Measurements from ENCODE around the gene USP15. TPM values are rescaled to one million over a fixed set of nuclear protein-coding genes. Genes with fewer than 3 reads are reported as not detected.
"Not testable (repeated sequence)": the region's sequence is repeated elsewhere in the genome, so short reads cannot be mapped to it uniquely, and the experiment has no call there.

USP15 gene
- polyA plus RNA-seq, 3 donors: 19.2 to 27.7 (median 26.4) TPM

DNA sequence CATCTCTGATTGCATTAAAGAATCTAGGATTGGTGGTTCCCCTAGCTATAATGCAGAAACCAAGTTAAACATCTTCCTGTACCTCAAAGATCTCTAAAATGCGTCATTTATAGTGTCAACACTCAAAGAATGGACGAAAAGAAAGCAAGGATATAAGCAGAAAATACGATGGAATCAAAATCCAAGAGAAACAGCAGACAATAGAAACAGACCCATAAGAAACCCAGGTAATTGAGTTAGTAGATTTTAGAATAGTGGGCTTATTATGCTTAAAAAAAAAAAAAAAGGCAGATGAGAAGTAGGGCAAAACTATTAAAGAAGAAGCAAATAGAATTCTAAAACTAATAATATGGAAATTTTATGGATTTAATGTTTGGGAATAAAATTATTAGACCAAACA is 44.4 kb downstream of the USP15 start:
- WGBS, 3 donors: 97 to 100% (median 99%) methylated on average over 3 of the region's 3 CpGs
- no peak overlapping the region for H3K27ac ChIP-seq (ENCODE audit: low read depth, low read length)

DNA sequence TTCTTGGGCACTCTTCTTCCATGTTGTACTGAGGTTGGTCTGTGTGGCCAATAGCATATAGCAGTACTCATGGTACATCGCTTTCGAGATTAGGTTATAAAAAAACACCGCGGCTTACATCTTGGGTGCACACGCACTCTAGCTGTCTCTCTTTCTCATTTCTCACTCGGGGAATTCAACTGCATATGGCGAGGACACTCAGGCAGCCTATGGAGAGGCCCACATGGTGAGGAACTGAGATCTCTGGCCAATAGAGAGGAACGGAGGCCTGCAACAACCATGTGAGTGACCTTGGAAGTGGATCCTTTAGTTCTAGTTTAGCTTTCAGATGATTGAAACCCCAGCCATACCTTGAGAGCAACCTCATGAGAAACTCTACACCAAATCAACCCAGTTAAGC is 45.6 kb downstream of the USP15 start:
- WGBS, 3 donors: 98 to 99% (median 98%) methylated on average over 8 of the region's 8 CpGs
- no peak overlapping the region for H3K27ac ChIP-seq (ENCODE audit: low read depth, low read length)

DNA sequence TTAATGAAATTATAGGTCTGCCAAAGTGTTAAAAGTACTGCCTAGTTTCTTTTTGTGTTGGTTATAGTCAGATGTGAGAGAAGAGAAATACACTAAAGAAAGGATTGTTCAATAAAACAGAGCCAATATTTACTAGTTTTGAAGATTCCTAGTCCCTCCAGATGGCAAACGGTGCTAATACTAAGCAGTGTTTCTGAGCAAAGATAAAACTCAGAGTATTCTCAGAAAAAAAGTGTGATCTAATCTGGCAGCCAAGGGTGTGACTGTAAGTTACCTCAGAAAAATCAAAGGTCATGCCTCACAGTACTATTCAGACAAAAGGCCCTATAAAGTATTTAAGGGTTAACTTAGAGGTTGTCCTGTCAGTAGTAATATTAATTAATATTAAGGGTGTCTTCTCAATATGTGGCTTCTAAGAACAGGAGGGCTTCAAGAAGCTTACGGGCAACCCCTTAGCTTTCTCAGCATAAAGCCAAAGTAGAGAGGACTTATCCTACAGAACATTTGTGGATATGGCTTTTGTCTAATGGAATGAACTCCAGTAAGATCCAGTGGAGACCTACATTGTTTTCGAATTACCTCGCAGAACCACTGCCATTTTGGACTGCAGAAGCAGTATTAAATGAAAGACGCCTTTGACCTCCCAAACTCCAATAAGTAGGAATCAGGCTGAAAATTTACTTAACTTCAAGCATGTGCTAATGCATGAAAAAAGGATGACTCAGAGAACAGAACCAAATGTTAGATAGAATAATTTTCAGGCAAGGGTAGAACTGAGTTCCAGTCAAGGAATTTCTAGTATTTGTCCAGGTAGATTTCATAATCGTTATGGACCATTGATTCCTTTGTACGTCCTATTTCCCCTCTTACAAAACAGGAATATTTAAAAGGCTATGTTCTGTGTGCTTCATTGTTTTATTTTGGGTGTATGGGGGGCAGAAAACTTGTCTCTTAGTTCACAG is 46.6 kb downstream of the USP15 start:
- 94 to 97% (median 94%) methylated on average over 7 of the region's 7 CpGs for WGBS, 3 donors
- H3K27ac ChIP-seq (ENCODE audit: low read depth, low read length): no peak overlapping the region

DNA sequence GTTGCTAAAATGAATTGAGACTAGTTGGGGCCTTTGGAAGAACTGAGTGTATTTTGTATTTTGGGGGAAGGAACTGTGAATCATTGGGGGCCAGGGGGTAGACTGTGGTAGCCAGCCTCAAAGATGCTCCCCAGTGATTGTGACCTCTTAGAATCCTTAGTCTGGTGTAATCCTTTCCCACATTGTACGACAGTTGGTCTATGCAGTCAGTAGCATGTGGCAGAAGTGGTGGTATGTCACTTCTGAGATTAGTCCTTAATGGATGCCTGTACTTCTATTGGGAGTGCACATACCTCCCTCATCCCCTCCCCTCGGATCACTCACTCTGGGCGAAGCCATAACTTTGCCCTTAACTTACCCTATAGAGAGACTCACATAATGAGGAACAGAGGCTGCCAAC is 48.0 kb downstream of the USP15 start:
- no peak overlapping the region for H3K27ac ChIP-seq (ENCODE audit: low read depth, low read length)
- 91 to 99% (median 97%) methylated on average over 3 of the region's 3 CpGs for WGBS, 3 donors

DNA sequence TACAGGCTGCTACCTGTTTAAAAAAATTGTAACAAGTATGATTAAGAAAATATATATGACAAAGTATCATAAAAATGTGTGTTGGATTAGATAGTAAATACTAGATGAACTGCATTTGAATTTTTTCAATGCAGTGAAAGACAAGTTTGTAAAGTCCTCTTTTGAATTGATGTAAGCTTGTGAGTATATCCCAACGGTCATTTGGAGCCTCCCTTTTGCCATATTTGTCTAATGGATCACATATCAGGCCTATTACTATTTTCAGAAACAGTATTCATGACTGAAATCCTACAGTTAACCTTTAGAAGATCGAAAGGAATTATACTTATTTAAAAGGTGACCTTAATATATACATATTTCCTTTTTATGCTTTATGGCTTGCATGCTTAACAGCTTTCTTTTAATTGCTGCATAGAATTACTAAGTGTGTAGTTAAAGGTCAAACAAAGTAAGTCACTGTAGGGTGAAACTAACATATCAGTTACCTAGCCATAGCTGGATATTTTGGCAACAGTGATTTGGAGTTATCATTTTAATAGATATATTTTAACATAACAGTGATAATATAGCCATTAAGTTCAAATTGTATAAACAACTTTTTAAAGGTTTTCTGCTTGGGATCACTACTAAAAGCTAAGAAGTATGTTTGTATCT is 53.6 kb downstream of the USP15 start:
- 57 to 83% (median 75%) methylated on average over 2 of the region's 2 CpGs for WGBS, 3 donors
- H3K27ac ChIP-seq (ENCODE audit: low read depth, low read length): no peak overlapping the region

DNA sequence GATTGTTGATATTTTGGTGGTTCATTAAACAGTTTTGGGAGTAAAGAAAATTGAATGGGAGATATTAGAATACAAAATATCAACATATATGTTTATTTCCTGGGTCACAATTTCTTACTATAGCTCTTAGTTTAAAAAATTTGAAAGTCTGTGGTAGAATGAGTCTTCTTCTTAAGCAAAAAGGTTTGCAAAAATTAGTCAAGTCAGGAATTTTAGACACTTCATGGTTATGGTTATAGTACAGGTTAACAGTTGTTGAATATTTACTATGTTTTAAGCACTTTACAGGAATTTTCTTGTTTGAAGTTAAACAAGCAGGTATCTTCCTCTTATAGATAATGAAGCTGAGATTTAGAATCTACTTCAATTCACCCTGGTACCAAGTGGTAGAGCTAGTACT is 56.8 kb downstream of the USP15 start:
- H3K27ac ChIP-seq (ENCODE audit: low read depth, low read length): no peak overlapping the region

DNA sequence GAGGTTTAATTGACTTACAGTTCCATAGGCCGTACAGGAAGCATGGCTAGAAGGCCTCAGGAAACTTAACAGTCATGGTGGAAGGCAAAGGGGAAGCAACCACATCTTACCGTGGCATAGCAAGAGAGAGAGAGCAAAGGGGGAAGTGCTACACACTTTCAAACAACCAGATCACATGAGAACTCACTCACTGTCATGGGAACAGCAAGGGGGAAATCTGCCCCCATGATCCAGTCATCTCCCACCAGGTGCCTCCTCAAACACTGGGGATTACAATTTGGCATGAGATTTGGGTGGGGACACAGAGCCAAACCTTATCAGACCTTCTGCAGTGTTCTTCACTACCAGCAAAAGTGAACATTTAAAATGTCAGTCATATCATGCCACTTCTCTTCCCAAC is 58.9 kb downstream of the USP15 start:
- WGBS, 3 donors: 60 to 92% (median 71%) methylated on average over 2 of the region's 2 CpGs
- H3K27ac ChIP-seq (ENCODE audit: low read depth, low read length): no peak overlapping the region

DNA sequence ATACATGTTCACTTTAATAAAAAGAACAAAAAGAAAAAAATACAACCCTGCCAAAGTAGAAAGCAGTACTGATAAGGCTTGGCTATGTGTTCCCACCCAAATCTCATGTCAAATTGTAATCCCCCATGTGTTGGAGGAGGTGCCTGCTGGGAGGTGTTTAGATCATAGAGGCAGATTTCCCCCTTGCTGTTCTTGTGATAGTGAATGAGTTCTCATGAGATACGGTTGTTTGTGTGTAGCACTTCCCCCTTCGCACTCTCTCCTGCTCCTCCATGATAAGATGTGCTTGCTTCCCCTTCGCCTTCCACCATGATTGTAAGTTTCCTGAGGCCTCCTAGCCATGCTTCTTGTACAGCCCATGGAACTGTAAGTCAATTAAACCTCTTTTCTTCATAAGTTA is 59.9 kb downstream of the USP15 start:
- H3K27ac ChIP-seq (ENCODE audit: low read depth, low read length): no peak overlapping the region
- WGBS, 3 donors: 84 to 97% (median 92%) methylated on average over 3 of the region's 3 CpGs

DNA sequence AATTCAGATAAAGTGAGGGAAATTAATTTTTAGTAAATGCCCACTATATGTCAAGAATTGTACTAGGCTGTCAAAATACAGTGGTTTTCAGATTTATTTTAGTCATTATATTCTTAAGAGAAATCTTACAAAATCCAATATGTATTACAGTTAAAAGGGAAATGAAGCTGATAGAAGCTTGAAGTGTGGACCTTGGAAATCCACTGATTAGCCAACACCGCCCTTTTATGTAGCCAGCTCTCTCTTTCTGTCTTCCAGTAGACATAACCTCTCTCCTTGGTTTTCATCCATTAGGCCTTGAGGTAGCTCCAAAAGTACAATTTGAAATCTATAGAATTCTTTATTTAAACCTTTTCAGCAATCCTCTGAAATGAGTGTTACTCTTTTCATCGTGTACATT is 63.2 kb downstream of the USP15 start:
- 97 to 98% (median 97%) methylated on average over 2 of the region's 2 CpGs for WGBS, 3 donors
- no peak overlapping the region for H3K27ac ChIP-seq (ENCODE audit: low read depth, low read length)

DNA sequence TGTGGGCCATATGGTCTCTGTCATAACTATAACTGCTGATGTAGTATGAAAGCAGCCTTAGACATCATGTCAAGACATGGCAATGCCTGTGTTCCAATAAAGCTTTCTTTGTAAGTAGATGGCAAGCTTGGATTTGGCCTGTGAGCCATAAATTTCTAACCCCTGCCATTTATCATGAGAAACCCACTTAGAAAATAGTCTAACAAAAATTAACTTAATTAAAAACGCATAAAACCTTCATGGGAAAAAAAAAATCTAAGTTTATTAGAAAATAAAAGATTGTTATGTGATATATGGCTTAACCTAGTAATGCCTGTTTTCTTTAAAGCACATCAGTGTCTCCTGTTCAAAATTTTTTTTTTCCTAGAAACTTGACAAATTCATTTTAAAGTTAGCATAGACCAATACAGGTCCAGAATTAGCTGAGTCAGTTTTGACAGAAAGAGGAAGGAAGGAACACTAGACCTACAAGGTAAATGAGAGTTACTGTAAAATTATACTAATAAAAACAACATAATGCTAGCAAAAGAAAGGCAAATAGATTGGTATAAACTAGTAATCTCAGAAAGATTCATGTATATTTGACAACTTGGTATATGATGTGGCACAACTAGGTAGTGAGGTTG is 68.2 kb downstream of the USP15 start:
- WGBS, 3 donors: 72 to 93% (median 81%) methylated on average over 1 of the region's 1 CpG

DNA sequence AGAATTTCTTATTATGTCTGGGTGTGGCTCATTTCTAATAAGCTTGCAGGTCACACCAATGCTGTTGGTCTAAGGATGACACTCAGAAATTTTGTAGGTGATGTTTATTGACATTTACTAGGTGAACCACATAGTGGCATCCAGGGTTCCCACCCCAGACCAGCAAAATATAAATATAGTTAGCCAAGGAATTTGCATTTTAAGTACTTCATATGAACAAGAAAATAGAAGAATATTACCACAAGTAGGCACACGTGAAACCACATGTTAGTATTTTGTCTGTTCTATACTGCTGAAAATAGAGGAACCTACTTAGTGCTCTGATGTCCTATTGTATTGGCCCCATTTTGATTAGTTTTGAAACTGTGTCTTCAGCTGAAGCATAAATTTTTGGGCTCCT is 71.1 kb downstream of the USP15 start:
- 67 to 88% (median 73%) methylated on average over 1 of the region's 1 CpG for WGBS, 3 donors
- no peak overlapping the region for H3K27ac ChIP-seq (ENCODE audit: low read depth, low read length)

More for the DNA sequence above, 68.2 kb downstream of the USP15 start:
- no peak overlapping the region for H3K27ac ChIP-seq (ENCODE audit: low read depth, low read length)

DNA sequence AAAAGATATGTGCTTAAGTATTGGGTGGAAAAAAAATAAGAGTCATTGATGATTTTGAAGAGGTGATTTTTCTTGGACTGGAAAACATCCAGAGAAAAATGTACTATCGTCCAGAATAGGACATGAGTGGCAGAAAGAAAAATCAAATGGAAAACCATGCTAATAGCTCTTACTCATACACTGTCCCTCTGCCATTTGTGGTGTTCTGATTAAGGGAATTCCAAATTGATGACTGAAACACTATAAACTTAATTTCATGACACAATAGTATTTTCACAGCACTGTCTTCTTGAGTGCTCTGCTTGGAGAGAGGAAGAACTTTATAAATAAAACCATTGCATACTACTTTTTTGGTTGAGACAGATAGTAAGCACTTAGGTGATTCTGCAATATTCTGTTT is 72.4 kb downstream of the USP15 start:
- no peak overlapping the region for H3K27ac ChIP-seq (ENCODE audit: low read depth, low read length)
- WGBS, 3 donors: 61 to 84% (median 74%) methylated on average over 1 of the region's 1 CpG

DNA sequence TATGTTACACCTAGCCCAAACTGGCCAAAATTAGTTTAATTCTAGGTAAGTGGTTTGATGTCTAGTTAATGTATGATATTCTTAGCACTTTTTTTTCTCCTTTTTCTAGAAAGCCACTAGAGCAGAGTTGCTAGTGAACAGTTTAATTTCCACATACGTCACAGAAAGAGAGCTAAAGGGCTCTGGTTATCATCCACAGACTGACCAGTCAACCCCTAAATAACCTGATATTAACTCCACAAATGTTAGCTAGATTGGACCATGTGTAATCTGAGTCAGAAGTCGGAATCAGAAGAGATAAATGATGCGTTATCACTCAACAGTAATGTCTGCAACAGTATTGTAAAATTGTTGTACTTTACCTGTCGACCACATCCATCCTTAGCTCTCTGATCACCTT is 74.9 kb downstream of the USP15 start:
- WGBS, 3 donors: 90 to 97% (median 93%) methylated on average over 4 of the region's 4 CpGs
- no peak overlapping the region for H3K27ac ChIP-seq (ENCODE audit: low read depth, low read length)

DNA sequence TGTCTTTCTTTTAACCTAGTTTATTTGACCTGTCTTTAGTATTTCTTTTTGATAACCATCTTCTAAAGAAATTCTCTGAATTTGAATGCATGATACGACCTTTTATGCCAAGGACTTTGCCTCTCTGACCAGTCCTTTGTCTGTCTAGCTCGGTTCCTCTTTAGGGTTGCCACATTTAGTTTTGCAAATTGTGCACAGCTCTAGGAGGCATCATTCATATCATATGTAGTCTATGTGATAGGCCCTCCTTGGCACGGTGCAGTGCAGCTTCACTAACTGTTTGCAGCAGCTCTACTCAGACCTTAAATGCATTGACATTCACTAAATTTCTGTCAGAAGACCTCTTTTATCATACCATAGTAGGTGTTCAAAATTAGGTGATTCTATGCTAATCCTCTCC is 75.6 kb downstream of the USP15 start:
- no peak overlapping the region for H3K27ac ChIP-seq (ENCODE audit: low read depth, low read length)
- 59 to 92% (median 74%) methylated on average over 3 of the region's 3 CpGs for WGBS, 3 donors

DNA sequence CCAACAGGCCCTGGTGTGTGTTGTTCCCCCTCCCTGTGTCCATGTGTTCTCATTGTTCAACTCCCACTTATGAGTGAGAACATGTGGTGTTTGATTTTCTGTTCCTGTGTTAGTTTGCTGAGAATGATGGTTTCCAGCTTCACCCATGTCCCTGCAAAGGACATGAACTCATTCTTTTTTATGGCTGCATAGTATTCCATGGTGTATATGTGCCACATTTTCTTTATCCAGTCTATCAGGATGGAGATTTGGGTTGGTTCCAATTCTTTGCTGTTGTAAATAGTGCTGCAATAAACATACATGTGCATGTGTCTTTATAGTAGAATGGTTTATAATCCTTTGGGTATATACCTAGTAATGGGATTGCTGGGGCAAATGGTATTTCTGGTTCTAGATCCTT is 77.4 kb downstream of the USP15 start:
- H3K27ac ChIP-seq (ENCODE audit: low read depth, low read length): not testable (repeated sequence)

DNA sequence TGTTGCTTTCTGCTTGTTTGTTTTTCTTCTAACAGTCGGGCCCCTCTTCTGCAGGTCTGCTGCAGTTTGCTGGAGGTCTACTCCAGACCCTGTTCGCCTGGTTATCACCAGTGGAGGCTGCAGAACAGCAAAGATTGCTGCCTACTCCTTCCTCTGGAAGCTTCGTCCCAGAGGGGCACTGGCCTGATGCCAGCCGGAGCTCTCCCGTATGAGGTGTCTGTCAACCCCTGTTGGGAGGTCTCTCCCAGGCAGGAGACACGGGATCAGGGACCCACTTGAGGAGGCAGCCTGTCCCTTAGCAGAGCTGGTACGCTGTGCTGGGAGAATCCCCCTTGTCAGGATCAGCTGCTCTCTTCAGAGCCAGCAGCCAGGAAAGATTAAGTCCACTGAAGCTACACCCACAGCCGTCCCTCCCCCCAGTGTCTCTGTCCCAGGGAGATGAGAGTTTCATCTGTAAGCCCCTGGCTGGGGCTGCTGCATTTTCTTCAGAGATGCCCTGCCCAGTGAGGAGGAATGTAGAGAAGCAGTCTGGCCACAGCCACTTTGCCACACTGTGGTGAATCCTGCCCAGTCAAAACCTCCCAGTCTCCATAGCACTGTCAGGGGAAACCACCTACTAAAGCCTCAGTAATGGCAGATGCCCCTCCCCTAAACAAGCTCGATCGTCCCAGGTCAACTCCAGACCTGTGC is 82.6 kb downstream of the USP15 start:
- H3K27ac ChIP-seq (ENCODE audit: low read depth, low read length): not testable (repeated sequence)
- 95 to 98% (median 96%) methylated on average over 10 of the region's 10 CpGs for WGBS, 3 donors

DNA sequence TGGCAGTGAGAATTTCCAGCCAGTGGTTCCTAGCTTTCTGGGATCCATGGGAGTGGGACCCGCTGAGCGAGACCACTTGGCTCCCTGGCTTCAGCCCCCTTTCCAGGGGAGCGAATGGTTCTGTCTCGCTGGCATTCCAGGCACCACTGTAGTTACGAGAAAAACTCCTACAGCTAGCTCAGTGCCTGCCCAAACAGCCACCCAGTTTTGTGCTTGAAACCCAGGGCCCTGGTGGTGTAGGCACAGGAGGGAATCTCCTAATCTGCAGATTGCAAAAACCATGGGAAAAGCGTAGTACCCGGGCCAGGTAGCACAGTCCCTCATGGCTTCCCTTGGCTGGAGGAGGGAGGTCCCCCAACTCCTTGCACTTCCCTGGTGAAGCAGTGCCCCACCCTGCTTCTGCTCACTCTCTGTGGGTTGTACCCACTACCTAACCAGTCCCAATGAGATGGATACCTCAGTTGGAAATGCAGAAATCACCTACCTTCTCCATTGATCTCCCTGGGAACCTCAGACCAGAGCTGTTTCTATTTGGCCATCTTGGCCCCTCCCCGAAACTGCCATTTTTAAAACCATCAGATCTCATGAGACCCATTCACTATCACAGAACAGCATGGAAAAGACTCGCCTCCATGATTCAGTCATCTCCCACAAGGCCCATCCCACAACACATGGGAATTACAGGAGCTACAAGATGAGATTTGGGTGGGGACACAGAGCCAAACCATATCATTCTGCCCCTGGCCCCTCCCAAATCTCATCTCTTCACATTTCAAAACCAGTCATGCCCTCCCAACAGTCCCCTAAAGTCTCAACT is 83.3 kb downstream of the USP15 start:
- H3K27ac ChIP-seq (ENCODE audit: low read depth, low read length): not testable (repeated sequence)
- WGBS, 3 donors: 98 to 99% (median 98%) methylated on average over 9 of the region's 9 CpGs
